IPS-NIHi11 (cell line): ENCODE measurements around the gene TXNRD2.

Experiments used
- DNase-seq: peaks from one replicate; pipeline ENCODE4 v3.0.0; 2012; ENCODE audit warnings: mixed read lengths, low spot score

TXNRD2 gene

DNA sequence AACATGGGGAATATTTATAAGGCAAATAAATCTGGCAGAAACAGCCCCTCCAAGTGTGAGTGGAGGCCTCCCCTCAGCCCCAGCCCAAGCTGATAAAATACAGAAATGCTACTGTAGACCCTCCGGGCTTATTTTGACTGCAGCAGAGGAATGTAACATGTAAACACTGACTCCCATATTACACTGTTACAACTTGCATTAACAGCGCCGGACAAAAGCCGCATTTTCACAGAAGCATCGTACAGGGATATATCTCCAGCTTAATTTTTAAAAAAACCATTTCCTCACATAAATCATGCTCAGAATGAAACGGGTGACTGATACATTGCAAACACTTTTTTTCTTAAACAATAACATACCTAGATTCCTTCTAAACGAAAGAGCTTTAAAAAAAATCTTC, 36.7 kb downstream of the TXNRD2 start:
- DNase-seq: no peak

DNA sequence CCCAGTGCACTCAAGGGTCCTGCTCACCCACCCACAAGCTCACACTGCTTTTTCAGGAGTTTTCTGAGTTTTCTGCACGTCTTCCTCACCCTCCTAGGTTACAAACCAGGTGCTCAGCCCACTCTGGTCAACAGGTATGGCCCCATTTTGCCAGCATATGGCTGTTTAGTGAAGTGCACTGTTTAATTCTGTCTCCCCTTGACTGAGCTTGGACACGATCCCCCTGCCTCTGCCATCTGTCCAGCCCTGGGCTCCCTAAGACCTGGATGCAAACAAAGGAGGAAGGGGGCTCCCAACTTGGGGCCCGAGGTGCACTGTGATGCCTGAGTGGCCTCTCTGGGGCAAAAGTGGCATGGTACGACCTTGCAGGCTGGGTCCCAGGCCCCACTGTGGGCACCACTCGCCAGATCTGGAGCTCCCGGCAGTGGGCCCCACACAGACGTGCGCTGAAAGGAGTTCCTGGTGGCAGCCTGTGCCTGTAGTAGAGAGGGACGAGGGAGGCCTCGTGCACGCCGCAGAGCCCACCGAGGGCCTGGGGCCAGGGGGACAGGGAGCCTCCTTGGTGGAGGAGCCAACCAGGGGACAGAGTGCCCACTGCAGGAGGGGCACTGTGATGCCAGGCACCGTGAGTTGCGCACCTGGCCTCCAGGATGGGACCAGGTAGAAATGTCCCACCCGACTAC, 37.3 kb downstream of the TXNRD2 start:
- no peak for DNase-seq

DNA sequence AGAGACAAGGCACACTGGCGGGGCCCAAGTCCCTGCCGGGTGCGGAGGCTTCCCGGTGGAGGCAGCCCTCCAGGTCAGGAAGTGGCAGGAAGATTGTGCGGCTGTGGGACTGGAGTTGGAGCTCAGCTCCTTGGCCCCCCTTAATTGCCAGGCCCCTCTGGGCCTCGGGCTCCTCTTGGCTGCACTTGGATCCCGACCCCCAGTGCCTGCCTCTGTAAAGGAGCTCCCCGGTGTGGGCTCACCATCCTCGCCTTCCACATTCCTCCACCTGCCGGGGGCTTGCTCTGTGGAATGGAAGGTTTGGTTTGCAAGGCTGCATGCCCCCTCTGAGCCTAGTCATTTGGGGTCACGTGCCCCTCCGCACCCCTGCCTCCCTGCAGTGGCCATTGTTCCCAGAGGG, 38.1 kb downstream of the TXNRD2 start:
- DNase-seq: no peak

DNA sequence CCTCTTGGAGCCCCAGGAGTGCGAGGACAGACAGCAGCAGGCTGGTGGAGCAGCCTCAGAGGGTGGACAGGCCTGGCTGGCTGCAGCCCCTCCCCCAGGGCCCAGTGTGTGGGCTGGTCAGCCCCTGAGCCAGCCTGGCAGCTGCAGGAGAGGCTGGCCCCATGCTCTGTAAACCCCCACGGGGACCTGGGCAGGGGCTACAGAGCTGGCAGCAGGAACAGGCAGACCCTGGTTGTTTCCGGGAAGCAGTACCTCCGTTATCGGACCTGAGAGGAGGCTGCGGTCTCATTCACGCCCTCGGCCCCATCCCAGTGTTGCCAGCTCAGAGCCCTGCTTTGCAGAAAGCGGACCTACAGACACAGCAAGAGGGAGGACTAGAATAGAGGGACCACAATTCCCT, 38.6 kb downstream of the TXNRD2 start:
- peak; percentile 60 for DNase-seq

DNA sequence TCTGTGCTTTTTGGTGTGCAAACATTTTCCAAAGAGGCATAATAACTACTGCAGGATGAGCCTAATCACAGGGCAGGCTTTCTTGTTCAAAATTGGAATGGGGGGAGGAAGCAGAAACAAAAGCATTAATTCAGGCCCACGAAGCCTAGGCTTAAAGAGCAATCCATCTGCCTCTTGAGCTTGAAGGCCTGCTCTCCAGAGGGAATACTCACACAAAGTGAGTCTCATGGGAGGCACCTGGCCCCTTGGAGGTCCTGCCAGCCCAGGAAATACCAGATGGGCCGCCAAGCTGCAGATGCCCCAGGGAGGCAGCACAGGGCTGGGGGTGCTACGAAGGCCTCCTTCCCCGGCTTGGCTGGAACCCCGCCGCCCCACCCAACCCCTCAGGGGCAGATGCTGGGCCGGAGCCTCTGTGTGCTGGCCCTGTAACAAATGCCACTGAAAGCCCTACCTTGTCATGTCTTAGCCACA, 39.3 kb downstream of the TXNRD2 start:
- DNase-seq: no peak

DNA sequence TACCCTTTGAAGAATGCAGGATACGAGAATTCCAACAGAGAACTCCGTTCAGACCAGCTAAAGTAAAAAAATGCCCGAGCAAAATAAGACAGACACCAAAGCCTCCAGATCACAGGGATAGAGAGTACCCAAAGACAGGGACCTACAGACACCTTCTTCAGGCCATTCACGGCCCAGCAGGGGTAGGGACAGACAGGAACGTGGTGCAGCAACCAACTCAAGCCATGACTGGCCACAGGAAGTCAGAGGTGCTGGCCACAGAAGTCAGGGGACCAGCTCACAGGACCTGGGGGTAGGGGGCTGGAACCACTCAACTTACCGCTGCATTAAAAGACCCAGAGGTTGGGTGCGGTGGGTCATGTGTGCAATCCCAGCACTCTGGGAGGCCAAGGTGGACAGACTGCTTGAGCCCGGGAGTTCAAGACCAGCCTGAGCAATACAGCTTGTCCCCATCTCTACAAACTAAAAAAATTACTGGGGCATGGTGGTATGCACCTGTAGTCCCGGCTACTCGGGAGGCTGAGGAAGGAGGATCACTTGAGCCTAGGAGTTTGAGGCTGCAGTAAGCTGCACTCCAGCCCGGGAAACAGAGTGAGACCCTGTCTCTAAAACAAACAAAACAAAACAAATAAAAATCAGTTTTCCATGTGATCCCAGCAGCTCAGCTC, 39.9 kb downstream of the TXNRD2 start:
- DNase-seq: no peak

DNA sequence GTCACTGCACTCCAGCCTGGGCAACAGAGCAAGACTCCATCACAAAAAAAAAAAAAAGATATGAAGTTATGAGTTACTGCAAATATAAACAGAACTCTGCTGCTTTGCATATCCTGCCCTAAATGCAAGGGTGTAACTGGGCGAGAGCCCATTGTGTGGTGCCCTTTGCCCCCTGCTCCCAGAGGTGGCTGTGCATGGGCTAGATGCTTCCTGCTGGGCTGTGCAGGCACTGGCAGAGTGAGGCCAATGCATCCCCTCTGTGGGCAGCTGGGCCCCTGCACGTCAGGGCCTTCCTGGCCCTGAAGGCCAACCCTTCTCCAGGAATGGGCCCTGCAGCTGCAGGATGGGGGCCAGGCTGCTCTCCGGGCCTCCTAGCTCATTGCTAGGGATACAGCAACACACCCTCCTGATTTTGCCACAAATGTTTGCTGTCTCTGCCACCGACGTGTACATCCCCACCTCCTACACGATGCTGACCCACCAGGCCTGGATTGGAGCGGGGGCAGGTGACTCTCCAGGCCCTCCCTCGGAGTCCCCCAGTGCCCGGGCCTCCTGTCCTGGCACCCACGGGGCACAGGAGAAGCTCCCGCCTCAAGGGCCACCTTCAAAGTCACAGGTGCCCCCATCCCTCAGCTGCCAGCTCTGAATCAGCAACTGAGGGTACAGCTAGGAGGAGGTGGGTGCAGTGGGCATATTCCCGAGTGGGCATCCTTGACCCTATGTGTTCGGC, 40.7 kb downstream of the TXNRD2 start:
- DNase-seq: no peak

DNA sequence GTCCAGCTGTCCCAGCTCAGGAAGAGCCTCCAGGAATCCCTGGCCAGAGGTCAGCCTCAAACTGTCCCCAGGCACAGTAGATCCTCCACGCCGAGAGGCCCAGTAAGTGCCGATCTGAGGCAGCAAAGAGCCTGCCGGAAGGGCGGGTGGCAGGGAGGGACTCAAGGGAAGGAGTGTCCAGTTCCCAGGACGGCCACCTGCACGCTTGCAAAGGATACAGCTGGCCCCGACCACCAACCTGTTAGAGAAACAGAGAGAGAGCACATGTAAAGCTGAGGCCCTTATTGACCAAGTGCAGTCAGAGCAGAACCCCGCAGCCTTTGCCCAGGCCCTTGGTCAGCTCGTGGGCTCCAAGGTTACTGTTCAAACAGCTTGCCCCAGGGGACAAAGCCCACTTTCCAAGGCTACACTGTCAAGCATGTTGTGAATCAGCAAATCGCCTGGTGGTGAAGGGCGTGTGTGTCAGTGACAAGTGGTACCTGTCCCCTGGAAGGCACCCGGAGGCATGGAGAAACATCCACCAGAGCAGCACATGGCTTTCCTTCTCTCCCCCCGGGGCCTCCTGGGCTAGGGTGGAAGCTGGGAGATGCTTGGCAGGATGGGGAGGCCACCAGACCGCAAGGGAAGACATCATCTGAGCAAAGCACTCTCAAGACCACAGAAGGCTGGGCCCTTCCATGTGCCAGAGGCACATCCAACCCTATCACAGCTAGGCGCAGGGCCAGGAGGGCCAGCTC, 42.6 kb downstream of the TXNRD2 start:
- no peak for DNase-seq

DNA sequence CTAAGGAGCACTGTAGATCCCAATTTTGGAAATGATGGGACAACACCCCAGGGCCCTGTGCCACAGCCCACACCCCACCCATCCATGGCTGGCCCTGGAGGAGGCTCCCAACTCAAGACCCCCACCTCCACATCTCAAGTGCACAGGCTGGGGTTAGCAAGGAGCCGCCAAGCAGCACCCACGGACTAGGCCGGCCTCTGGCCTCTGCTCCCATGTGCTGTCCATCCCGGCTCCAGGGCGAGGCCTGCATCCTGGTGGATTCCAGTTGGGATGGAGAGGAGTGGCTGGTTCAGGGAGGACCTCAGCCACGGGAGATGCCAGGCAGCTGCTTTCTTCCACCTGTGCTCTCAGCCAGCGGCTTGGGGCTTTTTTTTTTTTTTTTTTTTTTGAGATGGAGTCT, 43.5 kb downstream of the TXNRD2 start:
- no peak for DNase-seq

DNA sequence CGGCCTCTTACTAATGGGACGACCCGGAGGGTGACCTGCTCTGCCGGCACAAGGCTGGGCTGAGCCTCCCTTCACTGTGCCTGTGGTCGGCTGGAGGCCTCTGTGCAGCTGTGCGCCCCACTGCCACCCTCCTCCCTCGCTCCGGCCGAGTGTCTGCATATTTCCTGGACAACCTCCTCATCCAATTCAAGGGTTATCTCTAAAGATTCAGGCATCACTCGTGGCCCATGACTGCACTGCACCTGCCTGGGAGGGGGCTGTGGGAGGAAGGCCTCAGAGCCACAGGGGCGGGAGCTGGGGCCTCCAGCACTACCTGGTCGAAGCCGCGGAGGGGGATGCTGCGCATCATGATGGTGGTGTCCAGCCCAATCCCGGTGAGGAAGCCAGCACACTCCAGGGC, 43.9 kb downstream of the TXNRD2 start:
- no peak for DNase-seq

DNA sequence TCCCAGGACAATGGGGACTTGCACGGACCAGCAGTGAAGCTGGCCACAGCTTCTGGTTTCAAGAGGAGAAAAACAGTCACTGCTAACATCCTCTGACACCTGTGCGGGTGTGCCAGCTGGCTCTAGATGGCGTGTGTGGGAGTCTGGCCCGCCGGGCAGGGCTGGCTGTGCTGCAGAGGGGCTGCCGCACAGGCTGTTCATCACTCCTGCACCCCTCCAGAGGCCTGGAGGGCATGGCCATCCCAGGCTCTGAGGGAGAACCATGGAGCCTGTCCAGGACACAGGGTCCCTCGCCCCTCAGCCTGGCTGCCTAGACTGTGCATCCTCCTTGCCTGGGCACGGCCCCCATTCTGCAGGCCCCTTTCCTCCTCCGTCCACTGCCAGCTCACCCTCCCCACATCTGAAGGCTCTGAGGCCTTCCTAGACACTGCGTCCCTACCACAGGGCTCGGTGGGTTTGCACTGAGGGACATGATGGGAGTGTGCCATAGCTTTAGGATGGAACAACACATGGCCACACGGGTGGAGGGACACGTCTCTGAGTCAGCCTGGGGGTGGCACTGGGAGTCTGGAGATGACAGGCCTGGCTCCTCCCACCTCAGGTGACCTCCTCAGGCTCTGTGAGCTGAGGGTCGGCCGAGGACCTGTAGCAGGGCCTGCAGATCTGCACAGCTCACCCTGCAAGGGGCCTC, 44.8 kb downstream of the TXNRD2 start:
- no peak for DNase-seq

DNA sequence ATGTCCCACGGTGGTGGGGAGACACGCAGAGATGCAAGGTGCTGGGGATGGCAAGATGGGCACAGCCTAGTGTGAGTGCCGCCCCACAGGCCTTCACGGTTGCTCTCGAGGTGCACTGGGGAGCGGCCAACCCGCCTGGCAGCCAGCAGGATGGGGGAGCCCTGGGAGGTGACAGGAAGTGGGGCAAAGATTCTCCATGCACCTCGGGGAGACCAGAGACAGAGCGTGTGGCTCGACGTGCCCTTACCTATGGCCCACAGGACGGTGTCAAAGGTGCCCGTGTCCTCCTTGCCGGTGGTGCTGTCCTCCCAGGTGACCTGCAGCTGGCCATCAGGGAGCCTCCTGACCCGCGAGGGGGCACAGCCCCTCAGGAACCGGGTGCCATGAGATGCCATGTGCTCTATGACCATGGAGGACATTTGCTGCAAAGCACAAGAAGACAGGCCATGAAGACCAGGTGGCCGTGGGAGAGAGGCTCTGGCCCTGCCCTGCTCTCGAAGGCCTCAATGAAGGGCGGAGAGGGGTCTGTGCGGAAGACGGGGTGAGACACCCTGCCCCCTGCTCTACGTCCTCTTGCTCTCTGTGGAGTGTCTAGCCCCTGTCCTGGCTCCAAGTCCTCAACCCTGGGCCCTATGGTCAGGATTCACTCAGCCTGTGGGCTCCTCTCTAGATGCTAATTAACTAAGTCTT, 46.3 kb downstream of the TXNRD2 start:
- no peak for DNase-seq

DNA sequence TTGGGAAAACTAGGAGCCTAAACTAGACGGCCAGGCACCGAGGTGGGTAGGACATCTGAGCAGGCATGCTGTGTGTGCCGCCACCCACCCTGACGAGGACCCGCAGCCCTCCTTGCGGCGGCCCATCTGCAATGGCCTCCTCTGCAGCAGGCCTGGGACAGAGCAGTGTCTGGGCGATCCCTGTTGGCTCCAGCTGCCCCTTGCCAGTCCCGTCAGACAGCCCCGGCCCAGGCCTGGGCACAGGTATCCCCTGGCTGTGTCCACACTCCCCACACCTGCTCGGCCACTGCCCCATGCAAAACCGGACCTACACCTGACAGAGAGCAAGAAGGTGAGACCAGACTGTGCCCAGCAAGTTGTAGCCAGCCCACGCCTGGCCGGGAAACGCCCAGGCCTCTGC, 48.3 kb downstream of the TXNRD2 start:
- no peak for DNase-seq

DNA sequence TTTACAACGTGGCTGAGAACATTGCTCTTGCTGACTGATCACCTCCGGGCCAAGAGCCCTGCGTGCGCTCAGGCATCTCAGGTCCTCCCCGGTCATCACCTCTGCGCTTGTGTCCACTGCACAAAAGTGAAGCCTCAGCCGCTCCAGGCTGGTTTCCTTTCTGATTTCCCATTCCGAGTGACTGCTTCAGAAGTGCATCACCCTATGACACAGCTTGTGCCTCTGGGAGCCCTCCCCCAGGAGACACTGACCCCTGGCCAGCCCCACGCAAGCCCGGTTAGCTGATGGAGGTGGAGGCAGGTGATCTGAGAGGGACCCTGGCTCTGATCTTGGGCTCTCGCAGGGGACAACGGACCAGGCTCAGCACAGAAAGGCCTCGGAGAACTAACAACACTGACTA, 48.7 kb downstream of the TXNRD2 start:
- no peak for DNase-seq

DNA sequence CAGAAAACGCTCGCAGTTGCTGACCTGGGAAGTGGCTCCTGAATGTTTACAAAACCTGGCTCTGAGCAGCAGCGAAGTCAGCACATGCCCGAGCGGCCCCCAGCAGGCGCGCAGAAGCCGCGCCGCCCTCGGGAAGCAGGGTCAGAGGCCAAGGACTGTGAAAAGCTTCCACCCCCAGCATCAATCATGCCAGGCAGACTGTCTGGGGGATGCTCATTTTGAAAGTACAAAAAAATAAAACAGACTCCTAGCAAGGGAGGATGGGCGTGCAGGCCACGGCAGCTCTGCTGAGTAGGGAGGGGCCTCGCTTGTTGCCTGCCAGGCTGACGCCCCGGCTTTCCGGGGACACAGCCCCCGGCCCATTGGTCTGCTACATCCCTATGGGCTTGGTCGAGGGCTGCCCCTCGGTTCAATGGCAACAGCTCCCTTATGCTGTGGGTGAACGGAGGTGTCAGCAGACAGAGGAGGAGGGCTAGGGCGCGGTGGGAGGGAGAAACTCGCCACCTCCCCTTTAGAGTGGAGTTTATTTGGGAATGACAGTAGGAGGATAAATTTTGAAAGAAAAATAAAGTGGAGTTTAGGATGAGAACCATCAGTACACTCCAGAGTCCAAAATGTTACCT, 49.2 kb downstream of the TXNRD2 start:
- no peak for DNase-seq

DNA sequence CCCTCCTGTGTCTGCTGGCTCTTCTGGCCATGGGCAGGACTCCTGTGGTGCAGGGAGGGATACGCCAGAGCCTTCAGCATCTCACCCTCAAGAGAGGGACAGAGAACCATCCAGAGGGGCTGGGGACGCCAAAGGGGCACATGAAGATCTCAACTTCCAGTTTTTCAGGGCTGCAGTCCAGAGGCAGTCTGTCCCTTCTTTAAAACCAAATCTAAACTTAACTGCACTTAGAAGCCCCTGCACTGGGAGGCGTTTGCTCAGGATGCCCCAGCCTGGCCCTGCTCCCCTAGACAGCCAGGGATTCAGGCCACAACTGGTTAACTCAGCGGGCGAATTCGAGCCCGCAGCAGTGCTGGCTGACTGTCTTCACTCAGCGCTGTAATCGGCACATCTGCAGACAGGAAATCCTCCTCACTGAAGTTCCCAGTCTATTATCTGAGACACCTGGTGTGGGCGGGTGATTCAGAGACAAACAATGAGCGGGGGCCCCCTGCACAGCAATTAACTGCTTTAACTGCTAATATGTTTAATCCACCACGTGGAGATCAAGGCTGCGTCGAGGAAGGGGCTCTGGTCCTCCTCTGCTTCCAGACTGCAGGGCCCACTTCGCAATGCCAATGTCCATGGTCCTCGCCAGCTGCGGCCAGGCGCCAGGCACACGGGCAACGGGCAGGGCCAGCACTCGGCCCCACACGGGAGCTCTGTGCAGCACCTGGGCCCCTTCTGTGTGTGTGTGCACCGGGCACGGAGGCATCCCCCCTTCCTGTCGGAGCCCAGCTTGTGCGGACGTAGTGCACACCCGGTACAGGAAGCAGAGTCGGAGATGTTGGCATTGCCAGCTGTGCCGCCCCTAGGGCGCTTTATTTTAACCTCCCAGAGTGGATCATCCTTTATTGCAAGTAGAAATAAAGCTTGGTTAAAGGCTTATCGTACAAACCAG, 50.0 kb downstream of the TXNRD2 start:
- DNase-seq: peak; percentile 85

DNA sequence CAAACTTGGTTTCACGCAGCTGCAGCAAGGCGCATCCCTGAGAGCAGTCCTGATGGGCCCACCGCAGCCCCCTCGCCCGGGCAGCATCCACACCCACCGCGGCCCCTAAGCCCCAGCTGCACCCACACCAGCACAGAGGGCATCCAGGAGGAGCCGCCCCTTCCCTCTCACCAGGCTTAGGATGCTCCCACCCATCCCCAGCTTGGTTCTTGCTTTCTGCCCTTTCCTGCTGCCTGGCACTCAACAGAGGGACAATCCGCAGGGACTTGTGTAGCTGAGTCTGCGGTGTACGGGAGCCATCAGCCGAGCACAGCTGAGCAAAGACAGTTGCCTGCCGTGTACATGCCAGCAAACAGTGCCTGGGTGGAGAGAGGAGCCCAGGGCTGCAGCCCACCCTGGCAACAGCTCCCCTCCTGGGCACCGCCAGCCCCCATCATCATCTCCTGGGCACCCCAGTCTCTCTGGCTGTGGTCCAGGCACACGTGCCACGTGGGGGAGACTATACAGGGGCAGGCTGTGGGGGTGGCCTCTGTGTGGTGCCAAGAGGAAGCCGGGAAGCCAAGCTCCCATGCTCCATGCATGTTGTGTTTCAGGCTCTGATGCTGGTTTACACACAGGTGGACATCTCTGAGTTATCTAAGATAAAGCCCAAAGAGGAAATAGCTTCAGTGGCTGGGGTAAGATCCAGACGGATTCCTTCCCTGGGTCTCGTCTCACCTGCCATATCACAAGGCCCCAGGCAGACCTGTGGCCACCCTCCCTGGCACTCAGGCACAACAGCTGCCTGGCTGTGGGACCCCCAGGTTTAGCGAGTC, 50.9 kb downstream of the TXNRD2 start:
- DNase-seq: no peak

DNA sequence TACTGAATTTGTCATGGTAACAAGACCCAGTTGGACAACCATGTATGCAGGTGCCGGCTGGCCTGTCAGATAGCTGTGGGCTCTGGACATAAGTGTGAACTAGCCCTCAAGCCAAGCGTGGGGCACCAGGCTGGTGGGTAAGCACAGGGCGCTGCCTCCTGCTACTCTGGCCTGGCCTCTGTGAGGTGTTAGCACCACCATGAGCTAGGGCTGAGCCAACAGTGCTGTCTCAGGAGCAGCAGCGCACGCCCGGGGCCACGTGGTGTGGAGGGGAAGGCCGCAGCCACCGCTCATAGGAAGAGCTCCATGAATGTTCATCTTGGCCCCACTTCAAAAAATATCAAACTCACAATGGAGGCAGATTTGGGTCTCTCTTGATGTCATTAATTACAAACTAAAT, 51.7 kb downstream of the TXNRD2 start:
- no peak for DNase-seq
